ENCODE measurements around the gene TRAF7.

Gene TRAF7

DNA sequence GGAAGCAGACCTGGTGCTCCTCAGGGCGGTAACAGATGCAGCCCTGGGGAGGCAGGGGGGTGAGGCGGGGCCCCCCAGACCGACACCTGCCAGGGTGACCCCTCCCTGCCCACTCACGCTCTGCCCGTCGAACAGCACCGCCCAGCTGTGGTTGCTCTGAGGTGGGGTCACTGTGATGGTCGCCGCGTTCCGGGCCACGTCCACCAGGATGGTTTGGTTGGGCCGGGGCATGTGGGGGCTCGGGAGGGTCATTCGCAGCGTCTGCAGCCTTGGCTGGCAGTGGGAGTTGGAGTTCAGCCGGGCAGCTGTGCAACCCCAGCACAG lies 54.4 kb downstream of the TRAF7 start:
- TF ChIP-seq, protein P1, sequence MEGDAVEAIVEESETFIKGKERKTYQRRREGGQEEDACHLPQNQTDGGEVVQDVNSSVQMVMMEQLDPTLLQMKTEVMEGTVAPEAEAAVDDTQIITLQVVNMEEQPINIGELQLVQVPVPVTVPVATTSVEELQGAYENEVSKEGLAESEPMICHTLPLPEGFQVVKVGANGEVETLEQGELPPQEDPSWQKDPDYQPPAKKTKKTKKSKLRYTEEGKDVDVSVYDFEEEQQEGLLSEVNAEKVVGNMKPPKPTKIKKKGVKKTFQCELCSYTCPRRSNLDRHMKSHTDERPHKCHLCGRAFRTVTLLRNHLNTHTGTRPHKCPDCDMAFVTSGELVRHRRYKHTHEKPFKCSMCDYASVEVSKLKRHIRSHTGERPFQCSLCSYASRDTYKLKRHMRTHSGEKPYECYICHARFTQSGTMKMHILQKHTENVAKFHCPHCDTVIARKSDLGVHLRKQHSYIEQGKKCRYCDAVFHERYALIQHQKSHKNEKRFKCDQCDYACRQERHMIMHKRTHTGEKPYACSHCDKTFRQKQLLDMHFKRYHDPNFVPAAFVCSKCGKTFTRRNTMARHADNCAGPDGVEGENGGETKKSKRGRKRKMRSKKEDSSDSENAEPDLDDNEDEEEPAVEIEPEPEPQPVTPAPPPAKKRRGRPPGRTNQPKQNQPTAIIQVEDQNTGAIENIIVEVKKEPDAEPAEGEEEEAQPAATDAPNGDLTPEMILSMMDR (conservative IDR thresholded peaks at IDR 0.05; ENCODE audit: low read length): no peak
- H3K4me3 ChIP-seq (ENCODE audit: low read length): no peak overlapping the region
- DNase-seq (ENCODE audit: low read depth): no peak

DNA sequence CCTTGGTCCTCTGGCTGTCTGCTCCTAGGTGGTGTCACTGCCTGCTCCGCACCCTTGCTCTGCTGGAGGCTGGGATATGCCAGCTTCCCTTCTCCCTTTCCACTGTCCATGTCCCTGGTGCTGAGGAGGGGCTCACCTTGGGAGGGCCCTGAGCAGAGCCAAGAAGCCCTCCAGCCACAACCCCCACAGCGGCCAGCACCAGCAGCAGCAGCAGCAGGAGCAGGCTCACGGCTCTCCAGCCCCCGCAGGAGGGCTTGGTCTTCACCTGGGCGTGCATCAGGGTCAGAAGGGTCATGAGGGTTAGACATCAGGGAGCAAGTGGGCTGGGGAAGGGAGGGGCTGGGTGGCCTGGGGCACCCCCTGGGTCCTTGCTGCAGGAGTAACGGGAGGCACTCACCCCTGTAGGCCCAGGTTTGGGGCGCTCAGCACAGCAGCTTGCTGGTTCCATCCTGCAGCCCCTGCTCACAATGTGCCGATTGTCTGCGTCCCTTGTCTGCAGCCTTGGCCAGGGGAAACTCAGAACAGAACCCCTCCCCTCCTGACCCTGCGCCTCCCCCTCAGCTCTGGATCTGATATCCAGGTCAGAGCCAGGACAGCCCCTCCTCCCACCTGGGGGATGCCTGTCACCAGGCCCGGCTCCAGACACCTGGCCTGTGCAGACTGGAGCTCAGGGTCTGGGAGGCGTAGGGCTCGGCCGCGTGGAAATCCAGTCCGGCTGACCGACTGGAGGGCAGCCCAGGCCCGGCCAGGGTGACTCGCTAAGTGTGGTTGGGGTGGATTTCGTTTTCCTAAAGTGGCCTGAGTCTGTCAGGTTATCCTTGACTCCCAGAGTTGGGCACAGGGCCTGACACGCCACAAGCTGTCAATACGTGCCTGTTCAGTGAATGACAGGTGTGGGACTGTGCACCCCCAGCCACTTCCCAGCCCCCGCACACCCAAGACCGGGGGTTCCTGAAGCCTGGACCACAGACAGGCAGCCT lies 55.1 kb downstream of the TRAF7 start, which contains the start of gene BRICD5:
Gene BRICD5, minus strand, starts transcription at position 478 of the 980 bp plus-strand sequence. Its CDS starts 30 bp downstream, at position 448.
- TF ChIP-seq, protein P1 (conservative IDR thresholded peaks at IDR 0.05; ENCODE audit: low read length): no peak
- no peak for DNase-seq (ENCODE audit: low read depth)

DNA sequence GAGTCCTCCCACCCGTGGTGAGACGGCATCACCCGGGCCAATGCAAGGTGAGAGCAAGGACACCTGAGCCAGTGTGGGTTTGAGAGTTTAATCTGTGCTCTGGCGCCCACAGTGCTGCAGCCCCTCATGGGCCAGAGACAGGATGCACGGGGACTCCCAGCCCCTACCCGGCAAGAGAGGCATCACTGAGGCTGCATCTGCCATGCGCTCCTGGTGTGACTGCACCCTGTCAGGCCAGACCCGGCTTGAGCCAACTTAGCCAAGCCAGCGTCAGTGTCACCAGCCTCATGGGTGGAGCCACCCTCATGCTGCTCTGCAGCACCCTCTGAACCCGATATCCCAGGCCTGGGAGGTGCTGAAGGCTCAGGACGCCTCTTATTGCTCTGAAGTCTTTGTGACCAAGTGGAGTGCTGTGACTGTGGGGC lies 56.4 kb downstream of the TRAF7 start:
- DNase-seq (ENCODE audit: low read depth): no peak
- H3K4me3 ChIP-seq (ENCODE audit: low read length): no peak overlapping the region
- TF ChIP-seq, protein P1 (conservative IDR thresholded peaks at IDR 0.05; ENCODE audit: low read length): no peak

More for the DNA sequence above, 55.1 kb downstream of the TRAF7 start, which contains the start of gene BRICD5:
- no peak within 1 kb of the TSS for H3K4me3 ChIP-seq (ENCODE audit: low read length)

DNA sequence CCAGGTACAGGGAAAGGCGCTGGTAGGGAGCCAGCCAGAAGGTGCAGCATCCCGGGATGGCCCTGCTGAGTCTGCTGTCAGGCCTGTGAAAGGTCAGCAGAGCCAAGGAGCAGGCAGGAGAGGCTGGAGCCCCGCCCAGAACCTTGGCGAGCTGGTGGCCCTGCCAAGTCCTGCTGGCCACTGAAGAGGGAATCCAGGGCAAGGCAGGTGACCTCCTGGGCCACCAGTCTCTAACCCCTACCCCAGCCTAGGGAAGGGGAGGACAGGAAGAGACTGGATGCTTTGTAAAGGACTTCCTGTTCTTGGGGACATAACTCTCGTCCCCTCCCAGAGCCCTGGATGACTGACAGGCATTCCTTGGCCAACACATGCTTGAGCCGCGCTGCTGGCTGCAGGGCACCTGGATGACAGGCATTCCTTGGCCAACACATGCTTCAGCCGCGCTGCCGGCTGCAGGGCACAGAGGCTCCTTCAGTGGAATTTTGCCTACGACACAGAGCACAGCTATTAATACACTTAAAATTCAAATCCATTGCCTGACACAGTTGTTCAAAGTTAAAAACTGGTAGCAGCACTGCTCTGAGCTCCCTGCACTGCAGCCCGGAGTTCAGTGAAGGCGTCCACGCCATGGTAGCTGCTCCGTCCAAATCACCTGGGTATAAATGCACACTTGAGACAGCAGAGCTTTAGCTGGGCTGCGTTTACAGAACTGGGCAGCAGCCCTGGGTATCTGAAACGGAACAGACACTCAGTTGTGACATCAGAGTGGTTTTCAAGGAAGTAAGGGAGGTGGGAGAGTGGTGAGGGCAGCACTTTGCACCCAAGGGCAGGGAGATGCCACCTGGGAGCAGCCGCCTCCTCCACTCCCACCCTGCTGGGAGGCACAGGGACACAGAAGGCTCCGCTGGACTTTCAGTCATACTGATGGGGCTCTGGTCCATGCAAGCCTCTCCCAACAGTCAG lies 57.1 kb downstream of the TRAF7 start:
- TF ChIP-seq, protein P1 (conservative IDR thresholded peaks at IDR 0.05; ENCODE audit: low read length): no peak
- peak overlapping the region; percentile 60 for H3K4me3 ChIP-seq (ENCODE audit: low read length)
- no peak for DNase-seq (ENCODE audit: low read depth)

DNA sequence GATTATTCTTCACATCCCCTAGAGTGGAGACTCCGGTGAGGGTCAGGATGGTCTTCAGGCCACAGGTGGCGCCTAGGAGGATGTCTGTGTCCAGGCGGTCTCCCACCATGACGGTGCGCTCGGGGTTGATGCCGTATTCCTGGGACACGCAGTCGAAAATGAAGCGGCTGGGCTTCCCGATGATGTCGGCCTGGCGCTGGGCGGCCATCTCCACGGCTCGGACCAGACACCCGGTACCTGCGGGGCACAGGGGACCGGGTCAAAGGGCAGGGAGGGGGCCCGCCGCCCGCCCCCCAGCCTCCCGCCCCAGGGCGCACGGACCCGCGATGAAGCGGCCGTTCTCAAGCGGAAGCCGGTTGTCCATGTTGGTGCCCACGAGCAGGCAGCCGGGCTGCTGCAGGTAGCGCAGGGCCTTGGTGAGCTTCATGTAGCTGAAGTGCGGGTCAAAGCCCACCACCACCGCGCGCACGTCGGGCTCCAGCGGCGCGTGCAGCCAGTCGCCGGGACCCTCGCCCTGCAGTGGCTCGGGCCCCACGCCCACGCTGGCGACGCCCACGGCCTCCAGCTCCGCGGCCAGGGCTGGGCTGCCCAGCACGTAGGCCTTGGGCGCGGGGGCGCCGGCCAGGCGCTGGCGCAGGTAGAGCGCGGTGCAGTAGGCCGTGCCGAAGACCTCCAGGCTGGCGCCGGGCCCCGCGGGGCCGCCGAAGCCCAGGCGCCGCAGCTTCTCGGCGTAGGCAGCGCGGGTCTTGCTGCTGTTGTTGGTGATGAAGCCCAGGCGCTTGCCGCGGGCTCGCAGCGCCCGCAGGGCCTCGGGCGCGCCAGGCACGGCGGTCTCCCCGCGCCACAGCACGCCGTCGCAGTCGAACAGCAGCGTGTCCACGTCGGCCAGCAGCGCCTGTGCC lies 58.5 kb downstream of the TRAF7 start:
- DNase-seq (ENCODE audit: low read depth): no peak

DNA sequence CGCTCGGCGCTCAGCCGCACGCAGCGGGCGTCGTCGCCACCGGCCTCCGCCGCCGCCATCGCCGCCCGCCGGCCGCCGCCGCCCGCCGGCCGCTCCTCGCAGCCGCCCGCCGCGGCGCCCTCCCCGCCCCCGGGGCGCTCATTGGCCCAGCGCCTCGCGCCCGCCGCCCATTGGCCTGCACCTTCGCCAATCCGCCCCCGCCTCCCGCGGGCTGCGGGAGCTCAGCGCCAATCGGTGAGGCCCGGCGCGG lies 59.1 kb downstream of the TRAF7 start, which contains the start of gene PGP:
Gene PGP, minus strand, starts transcription at position 122 of the 250 bp plus-strand sequence. Its CDS starts 63 bp downstream, at position 59.
- no peak for DNase-seq (ENCODE audit: low read depth)
- H3K4me3 ChIP-seq (ENCODE audit: low read length): peak within 1 kb of the TSS; percentile 88
- TF ChIP-seq, protein P1 (conservative IDR thresholded peaks at IDR 0.05; ENCODE audit: low read length): no peak

More for the DNA sequence above, 58.5 kb downstream of the TRAF7 start:
- H3K4me3 ChIP-seq (ENCODE audit: low read length): peak overlapping the region; percentile 60
- TF ChIP-seq, protein P1 (conservative IDR thresholded peaks at IDR 0.05; ENCODE audit: low read length): 0 out of 2 replicates have a peak, but pooled peaks have one; percentile 2
